MM.1S (cell line): Measurements from ENCODE around the gene ERCC1.

Source experiments
- DNase-seq: peaks from one replicate; pipeline ENCODE4 v3.0.0-alpha.2; 2015
- H2AFZ ChIP-seq: fragments of 300-600 bp; sonication (generic); 2 replicates; pipeline ENCODE4 v1.6.0; 2016; ENCODE audit warnings: antibody characterized with exemption, low read length
- H3F3A ChIP-seq: fragments of 300-600 bp; sonication (generic); 2 replicates; pipeline ENCODE4 v1.6.1; 2016; ENCODE audit warnings: mild to moderate bottlenecking, antibody characterized with exemption, low read length, moderate library complexity, mixed read lengths; ENCODE audit not compliant: insufficient read depth
- H3K27ac ChIP-seq: fragments of 300-600 bp; sonication (generic); 2 replicates; pipeline ENCODE4 v1.5.1; 2016; ENCODE audit warnings: mild to moderate bottlenecking, low read length
- H3K27me3 ChIP-seq: fragments of 300-600 bp; sonication (generic); replicated peaks from 2 replicates; pipeline ENCODE4 v1.6.0; 2016; ENCODE audit warnings: low read length; ENCODE audit not compliant: insufficient read depth
- H3K36me3 ChIP-seq: fragments of 300-600 bp; sonication (generic); replicated peaks from 2 replicates; pipeline ENCODE4 v1.6.1; 2016; ENCODE audit warnings: mild to moderate bottlenecking, low read length, mixed read lengths; ENCODE audit not compliant: insufficient read depth
- H3K4me1 ChIP-seq: fragments of 300-600 bp; sonication (generic); 2 replicates; pipeline ENCODE4 v1.6.1; 2016; ENCODE audit warnings: low read length, mixed read lengths
- H3K4me2 ChIP-seq: fragments of 300-600 bp; sonication (generic); 2 replicates; pipeline ENCODE4 v1.6.0; 2016; ENCODE audit warnings: low read depth, low read length
- H3K4me3 ChIP-seq: fragments of 300-600 bp; sonication (generic); 2 replicates; pipeline ENCODE4 v1.5.1; 2016; ENCODE audit warnings: low read length, mixed read lengths
- H3K79me2 ChIP-seq: fragments of 300-600 bp; sonication (generic); 2 replicates; pipeline ENCODE4 v1.6.1; 2016; ENCODE audit warnings: mixed run types, low read length, mixed read lengths
- H3K9ac ChIP-seq: fragments of 300-600 bp; sonication (generic); 2 replicates; pipeline ENCODE4 v1.6.1; 2016; ENCODE audit warnings: low read length, mixed read lengths
- H3K9me2 ChIP-seq: fragments of 300-600 bp; sonication (generic); replicated peaks from 2 replicates; pipeline ENCODE4 v1.6.1; 2016; ENCODE audit warnings: mild to moderate bottlenecking, low read length, mixed read lengths; ENCODE audit not compliant: insufficient read depth
- H3K9me3 ChIP-seq: fragments of 300-600 bp; sonication (generic); replicated peaks from 2 replicates; pipeline ENCODE4 v1.6.1; 2016; ENCODE audit warnings: mild to moderate bottlenecking, low read length, mixed read lengths; ENCODE audit not compliant: insufficient read depth
- H4K20me1 ChIP-seq: fragments of 300-600 bp; sonication (generic); 2 replicates; pipeline ENCODE4 v1.6.1; 2016; ENCODE audit warnings: mild to moderate bottlenecking, low read length, moderate library complexity, mixed read lengths; ENCODE audit not compliant: insufficient read depth
- EZH2 ChIP-seq: fragments of 300-600 bp; sonication (generic); optimal IDR thresholded peaks from 2 replicates; pipeline ENCODE3; 2017; ENCODE audit warnings: low read depth, mild to moderate bottlenecking, antibody characterized with exemption, low read length, mixed read lengths
- EZH2phosphoT487 ChIP-seq: fragments of 300-600 bp; sonication (generic); IDR thresholded peaks from 2 replicates; pipeline ENCODE4 v1.6.1; 2018; ENCODE audit warnings: antibody characterized with exemption, low read length
- TF ChIP-seq, protein P1 (sequence below): fragments of 300-600 bp; sonication (generic); IDR thresholded peaks from 2 replicates; pipeline ENCODE4 v1.5.1; 2016; ENCODE audit warnings: antibody characterized with exemption, low read length, mixed read lengths

Gene ERCC1

DNA sequence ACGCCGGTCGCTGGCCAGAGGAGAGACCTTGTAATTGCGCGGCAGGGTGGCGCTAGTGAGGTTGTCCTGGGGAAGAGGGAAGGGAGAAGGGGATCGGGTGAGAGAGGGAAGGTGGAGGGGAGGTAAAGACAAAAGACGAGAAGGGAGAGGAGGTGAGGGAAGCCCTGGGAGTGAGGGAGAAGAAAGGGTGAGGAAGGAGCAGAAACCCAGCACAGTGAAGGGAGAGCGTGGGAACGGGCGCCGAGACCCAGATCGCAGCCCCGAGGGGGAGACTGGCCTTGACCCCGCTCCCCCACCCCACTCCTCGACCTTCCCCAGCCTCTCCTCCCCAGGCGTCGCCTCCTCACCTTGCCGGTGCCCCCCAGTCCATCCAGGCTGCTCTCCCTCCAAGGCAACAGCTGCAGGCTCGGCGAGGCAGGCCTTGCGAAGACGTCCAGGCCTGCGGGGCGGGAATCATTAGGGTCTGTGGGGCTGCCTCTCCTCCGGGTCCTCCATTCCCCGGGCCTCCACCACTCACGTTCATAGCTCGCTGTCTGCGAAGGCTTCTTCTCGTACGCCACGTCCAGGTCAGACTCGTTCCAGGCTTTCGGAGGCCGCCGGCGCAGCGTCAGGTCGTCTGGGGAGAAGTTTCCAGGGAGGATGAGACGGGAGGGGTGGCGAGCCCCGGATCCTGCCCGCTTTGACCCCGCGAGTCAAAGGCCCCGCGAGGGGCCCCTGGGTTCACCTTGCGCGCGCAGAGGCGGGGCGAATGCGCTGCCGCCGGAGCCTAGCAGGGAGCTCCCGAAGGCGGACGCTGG is 27.7 kb downstream of the ERCC1 start:
- Histone ChIP-seq H3K4me3 (no peak overlapping the region), H3K27me3 (no peaks in the 10 kb centered on the region), H2AFZ (no peak overlapping the region), H4K20me1 (no peaks in the 10 kb centered on the region), H3K4me1 (no peaks in the 10 kb centered on the region), H3F3A (no peaks in the 10 kb centered on the region), H3K9me2 (no peaks in the 10 kb centered on the region), H3K27ac (no peak overlapping the region), H3K9me3 (no peaks in the 10 kb centered on the region), H3K79me2 (no peaks in the 10 kb centered on the region), H3K9ac (no peak overlapping the region), H3K36me3 (no peaks in the 10 kb centered on the region), H3K4me2 (no peak overlapping the region)
- TF ChIP-seq EZH2 (no peak), EZH2phosphoT487 (no peak)
- TF ChIP-seq, protein P1, sequence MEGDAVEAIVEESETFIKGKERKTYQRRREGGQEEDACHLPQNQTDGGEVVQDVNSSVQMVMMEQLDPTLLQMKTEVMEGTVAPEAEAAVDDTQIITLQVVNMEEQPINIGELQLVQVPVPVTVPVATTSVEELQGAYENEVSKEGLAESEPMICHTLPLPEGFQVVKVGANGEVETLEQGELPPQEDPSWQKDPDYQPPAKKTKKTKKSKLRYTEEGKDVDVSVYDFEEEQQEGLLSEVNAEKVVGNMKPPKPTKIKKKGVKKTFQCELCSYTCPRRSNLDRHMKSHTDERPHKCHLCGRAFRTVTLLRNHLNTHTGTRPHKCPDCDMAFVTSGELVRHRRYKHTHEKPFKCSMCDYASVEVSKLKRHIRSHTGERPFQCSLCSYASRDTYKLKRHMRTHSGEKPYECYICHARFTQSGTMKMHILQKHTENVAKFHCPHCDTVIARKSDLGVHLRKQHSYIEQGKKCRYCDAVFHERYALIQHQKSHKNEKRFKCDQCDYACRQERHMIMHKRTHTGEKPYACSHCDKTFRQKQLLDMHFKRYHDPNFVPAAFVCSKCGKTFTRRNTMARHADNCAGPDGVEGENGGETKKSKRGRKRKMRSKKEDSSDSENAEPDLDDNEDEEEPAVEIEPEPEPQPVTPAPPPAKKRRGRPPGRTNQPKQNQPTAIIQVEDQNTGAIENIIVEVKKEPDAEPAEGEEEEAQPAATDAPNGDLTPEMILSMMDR = no peak
- DNase-seq = no peak

DNA sequence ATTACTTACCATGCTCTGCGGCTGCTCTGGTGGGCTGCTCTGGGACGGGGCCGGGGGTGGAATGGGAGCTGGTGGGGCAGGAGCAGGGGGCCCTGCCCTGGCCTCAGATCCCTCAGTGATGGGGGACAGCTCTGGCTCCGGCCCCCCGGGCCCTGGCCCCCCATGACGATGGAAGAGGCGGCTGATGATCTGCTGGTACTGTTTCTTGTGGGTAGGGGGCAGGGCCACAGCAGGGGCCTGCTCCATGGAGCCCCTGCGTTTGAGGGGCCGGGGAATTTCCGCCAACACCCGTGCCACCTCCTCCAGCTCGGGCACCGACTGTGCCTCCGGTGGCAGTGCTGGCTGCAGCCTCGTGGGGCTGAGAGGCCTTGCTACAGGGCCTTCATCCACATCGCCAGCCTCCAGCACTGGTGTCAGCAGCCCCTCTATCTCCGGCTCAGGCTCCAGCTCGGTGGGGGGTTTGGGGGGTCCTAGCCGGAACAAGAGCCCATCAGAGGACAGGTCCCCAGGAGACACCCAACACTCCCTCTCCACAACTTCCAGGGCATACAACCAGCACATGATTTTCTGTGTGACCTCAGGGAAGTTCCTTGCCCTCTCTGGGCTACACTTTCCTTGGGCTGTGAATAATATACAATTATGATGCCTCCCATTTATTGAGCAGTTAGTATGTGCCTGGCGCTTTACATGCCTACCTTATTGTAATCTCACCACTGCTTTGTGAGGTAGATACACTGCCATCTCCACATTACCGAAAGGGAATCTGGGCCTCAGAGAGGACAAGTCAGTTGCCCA is 31.6 kb downstream of the ERCC1 start:
- Histone ChIP-seq H3K9me2 (no peaks in the 10 kb centered on the region), H3K79me2 (no peaks in the 10 kb centered on the region), H3K27me3 (no peaks in the 10 kb centered on the region), H2AFZ (no peak overlapping the region), H3K9ac (no peak overlapping the region), H3K4me3 (no peak overlapping the region), H3K9me3 (no peaks in the 10 kb centered on the region), H3K4me1 (no peaks in the 10 kb centered on the region), H3F3A (no peaks in the 10 kb centered on the region), H4K20me1 (no peaks in the 10 kb centered on the region), H3K4me2 (no peak overlapping the region), H3K27ac (no peak overlapping the region), H3K36me3 (no peaks in the 10 kb centered on the region)
- DNase-seq = no peak
- TF ChIP-seq EZH2 (no peak), EZH2phosphoT487 (no peak)
- TF ChIP-seq, protein P1 = no peak

DNA sequence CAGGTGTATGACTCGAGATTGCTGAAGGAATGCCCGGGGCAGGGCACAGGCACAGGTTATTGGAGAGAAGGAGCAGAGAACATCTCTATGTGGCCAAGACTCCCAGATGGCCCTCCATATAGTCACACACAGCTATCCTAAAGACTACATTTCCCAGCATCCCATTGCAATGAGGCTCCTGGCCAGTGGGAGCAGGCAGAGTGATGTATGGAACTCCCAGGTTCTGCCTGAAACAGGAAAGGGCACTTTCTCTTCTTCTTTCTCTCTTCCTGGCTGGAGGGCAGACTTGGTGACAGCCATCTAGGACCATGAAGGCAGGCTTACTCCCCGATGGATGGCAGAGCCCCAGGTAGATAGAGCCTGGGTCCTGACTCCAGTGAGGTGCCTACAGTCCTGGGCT is 32.4 kb downstream of the ERCC1 start:
- Histone ChIP-seq H3K9ac (no peak overlapping the region), H3K4me2 (no peak overlapping the region), H3K9me3 (no peaks in the 10 kb centered on the region), H3K4me3 (no peak overlapping the region), H2AFZ (no peak overlapping the region), H3K9me2 (no peaks in the 10 kb centered on the region), H3K27me3 (0 out of 2 replicates have a peak, but pooled peaks cover under 1% of the 10 kb centered on the region), H3K27ac (no peak overlapping the region), H4K20me1 (no peaks in the 10 kb centered on the region), H3K36me3 (no peaks in the 10 kb centered on the region), H3K4me1 (no peaks in the 10 kb centered on the region), H3K79me2 (no peaks in the 10 kb centered on the region), H3F3A (no peaks in the 10 kb centered on the region)
- no peak for DNase-seq
- TF ChIP-seq EZH2phosphoT487 (no peak), EZH2 (no peak)
- TF ChIP-seq, protein P1 = no peak
